TTC549 (cell line): ENCODE data around the gene SLC22A3.

Experiments
- FAIRE-seq: peaks from 2 replicates; lab custom pipeline; 2012; peaks lifted over from hg19 to GRCh38; lab: Jason Lieb, UNC

SLC22A3 gene

DNA sequence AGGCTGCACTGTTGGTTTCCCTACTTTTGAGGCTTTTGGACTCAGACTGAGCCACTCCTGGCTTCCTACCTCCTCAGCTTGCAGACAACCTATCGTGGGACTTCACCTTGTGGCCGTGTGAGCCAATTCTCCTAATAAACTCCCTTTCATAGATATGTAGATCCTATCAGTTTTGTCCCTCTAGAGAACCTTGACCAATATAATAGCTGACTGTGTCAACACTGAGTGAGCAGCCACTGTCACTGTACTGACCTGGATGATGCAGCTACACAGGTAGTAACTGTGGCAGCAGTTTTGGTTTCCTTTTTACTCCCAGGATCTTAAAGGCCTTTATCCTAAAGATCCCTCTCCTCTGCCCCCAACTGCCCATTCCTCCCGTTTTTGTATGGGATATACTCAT, 70.2 kb downstream of the SLC22A3 start:
- FAIRE-seq: no peak

DNA sequence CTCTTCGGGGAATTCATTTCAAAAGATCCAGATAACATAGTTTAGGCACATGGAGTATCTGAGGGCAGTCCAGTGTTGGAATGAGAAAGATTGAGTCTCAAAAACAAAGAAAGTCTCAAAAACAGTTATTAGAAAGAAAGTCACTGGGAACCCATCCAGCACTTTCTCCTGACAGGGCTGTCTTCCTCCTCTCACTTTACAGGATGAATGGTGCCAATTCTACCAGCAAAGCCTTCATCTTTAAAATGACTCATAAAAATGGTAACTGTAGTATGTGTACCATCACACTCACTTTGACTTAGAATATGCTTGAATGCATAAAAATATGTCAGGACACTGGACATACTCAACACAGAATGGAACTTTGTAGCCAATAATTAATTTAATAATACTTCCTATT, 71.3 kb downstream of the SLC22A3 start:
- no peak for FAIRE-seq

DNA sequence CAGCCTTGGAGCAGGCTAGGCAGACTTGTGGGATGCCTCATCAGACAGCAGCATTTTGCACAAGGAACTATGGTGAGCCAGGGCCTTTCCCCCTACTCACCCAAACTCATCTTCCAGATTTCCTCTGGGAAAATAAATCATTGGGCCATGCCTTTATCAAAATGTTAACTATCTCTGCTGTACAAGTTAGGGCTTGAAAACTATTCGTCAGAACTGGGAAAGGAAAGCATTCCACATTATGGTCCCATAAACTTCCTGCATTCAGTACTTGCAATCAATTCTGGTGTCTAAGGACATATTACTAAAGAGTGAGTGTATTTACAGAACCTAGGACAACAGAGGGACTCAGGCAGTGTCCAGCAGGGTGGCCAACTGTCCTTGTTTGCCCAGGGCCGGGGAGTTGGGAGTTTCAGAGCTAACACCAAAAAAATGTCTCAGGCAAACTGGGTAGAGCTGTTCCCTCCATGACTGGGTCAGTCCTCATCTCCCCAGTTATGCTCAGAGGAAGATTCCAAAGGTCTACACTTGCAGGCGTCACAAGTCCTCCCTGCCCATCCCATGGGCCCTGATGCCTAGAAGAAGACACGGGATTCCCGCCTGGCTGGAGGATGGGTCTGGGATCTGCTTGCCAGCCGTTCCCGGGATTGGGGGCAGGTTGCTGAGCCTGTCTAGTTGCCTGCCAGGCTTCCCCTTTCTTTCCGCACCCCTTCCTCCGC, 72.2 kb downstream of the SLC22A3 start:
- FAIRE-seq: no peak

DNA sequence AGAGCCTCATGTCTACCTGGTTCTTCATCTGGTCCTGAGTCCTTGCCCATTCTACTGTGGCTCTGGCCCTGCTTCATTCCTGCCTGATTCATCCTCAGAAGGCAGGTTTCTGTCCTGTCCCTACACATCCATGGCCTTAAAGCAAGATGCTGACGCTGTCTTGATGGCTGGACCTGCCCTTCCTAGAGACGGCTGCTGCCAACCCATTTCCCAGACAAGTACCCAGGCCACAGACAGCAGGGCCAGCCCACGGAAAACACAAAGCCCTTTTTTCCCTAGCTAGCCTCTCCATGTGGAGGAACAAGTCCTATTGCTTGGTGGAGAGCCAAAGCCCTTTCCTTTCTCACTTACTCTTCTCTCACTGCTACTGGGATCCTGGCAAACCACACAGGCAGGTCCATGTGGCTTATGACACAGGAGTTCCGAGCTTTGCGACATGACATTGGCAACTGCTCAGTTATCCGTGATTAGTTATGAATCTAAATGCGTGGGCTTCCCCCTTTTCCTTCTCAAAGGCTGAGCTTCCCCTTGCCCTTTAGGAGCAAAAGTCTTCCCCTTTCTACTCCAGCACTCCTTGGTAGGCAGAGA, 72.9 kb downstream of the SLC22A3 start:
- no peak for FAIRE-seq

DNA sequence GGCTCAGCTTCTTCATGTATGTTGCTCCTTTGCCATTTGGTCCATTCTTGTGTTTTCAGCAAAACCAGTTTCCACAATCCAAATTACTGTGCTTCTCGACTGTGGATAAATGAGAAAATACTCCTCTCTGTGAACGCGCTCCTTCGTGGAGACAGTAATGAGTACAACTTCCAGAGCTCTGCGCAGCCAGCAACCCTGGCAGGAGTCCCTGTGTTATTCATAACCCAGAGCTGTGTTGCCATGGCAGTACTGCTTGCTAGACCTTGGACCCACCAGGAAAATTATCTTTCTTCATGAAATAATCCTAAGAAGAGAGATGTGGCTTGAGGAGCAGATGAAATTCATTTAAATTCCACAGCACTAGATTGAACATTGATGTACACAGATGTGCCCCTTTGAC, 73.7 kb downstream of the SLC22A3 start:
- no peak for FAIRE-seq

DNA sequence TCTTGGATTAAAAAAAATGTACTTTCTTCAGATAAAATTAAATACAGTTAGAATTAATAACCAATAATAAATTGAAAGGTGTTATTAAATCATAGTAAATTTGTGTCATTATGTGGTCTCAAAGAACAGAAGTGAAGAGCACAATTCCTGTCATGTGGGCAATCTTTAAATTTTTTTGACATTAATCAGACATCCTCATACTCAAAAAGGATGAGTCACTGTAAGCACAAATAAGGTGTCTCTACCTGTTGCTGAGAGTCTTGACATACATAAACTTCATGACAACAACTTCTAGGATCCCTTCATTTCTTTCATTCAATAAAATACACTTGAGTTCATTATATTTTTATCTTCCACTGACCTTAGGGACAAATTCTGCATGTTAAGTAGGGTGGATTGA, 76.1 kb downstream of the SLC22A3 start:
- no peak for FAIRE-seq

DNA sequence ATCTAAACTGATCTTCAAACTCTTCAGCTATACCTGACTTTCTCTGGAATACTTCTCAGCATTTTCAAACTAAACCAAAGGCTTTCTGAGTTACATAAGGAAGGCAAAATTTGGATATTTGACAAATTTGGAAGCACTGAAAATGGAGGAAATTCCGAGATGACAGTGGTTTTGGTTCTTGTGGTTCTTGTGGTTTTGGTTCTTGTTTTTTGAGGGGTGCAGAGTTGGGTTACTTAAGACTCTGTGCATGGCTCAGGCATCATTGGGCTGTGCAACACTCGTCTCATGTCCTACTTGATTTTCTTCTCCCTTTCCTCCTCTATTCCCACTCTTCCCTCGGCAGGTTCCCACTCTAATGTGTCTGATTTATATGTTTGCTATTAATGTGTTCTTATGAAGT, 78.0 kb downstream of the SLC22A3 start:
- FAIRE-seq: no peak

DNA sequence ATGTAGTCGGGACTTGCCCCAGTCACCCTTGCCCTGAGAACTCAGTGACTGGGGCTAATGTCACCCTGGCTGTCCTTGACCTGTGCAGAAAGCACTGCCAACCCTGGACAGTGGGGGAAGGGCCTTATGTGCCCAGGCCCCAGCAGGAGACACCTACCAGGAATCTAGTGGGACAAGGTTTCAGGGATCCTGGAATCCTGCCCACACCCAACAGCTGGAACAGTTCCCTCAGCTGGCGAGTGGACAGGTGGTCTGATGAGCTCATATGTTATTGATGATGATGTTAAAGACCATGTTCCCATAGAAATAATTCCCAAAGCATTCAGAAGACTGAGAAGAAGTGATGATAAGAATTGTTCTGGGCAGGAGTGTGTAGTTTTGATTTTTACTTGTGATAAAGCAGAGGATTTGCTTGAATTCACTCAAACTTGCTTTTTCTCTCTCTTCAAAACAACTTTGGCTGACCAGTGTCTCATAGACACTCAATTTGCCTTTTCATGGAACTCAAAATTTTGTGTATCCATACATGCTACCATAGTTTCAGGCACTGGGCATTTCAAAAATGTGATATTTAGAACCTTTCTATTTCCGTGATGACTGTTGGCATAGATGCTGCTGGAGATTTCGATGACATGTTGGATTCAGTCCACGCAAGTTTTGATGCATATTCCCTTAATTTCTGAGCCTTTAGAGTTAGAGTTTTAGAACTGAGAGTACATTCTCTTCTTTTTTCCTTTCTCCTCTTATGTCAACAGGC, 79.3 kb downstream of the SLC22A3 start:
- FAIRE-seq: no peak

DNA sequence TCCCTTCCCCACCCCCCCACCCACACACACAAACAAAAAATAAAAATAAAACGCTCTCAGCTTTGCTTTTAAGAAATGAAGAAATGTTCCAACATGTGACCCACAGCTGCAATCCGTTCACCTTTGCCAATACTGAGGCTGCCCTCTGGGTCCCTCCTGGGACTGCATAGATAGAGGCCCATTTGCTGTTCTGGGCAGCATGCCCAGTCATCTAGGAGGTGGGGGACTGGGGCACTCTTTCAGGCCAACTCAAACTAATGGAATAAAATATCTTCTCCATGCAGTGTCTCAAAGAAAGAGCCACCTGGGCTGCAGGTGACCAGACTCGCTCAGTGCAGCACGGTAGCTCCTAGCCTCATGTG, 79.9 kb downstream of the SLC22A3 start:
- FAIRE-seq: no peak

DNA sequence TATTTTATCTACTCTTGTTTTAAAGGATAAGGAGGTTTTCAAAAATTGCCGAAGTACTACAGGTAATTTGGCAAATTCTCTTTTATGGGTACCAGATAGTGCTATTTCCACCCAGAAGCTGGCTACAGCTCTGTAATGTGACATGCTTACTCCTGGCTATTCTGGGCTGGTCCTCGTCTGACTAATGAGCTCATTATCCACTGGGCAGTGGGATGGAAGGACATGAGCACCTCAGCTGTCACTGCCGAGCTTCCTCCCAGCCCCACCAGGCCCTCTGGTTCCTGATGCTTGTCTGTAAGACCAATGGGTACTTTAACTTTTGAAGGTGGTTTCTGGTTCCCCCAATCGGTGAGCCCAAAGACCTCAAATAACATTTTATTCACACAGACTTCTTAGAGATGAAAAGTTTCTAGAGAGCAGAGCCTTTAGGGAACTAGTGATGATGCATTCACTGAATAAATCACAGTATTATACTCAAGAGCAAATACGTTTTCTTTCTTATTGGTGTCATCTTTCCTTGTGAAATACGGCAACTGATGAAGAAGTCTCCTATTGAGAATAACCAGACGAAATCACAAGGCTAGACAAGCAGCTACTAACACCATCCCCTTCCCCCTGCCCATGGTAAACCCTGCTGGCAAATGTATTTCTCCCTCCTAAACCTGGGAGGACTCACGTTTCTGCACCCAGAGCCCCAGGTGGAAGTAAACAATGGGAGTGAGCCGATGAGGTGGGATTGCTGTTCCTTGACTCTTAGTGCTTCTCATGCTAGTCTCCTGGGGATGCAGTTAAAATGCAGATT, 80.8 kb downstream of the SLC22A3 start:
- no peak for FAIRE-seq

DNA sequence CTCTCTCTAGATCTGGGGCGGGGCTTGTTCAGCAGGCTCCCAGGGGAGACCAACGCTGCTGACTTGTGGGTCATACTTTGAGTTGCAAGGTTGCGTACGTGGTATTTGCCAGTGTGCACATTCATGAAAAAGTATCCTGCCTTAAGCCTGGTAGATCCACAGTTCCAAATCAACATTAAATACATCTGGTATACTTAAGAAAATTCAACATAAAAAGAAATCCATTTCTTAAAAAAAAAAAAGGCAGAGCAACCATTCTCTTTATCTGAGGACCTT, 81.4 kb downstream of the SLC22A3 start:
- FAIRE-seq: no peak

DNA sequence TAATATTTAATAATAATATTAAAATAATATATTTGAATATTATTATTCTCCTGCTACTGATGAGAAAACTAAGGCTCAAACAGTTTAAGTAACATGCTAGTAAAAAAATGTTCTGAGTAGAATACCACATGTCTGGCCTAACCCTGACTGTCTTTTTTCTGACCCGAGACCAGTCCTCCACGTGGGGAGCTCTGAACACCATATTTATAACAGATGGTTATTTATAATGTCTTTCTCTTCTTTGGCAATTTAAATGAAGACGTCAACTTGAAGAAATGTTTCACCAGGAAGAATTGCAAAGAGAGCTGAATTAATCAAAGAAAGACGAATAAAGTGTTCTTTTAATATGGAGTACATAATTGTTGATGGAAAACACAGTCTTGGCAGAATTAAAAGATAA, 82.0 kb downstream of the SLC22A3 start:
- FAIRE-seq: no peak

DNA sequence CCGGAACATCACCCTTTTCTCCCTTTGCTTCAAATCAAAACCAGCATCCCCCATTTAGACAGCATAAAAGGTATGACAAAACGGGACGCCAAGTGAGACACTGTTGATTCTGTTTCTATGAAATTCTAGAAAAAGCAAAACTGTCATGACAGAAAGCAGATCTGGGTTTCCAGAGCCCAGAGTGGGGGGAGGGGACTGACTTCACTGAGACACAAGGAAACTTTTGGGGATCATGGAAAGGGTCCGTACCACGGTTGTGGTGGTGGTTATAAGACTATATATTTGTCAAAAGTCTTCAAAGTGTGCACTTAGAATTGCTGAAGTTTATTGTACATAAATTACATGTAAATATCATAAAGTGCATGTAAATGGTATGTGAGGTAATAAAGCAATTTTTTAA, 82.6 kb downstream of the SLC22A3 start:
- FAIRE-seq: no peak

DNA sequence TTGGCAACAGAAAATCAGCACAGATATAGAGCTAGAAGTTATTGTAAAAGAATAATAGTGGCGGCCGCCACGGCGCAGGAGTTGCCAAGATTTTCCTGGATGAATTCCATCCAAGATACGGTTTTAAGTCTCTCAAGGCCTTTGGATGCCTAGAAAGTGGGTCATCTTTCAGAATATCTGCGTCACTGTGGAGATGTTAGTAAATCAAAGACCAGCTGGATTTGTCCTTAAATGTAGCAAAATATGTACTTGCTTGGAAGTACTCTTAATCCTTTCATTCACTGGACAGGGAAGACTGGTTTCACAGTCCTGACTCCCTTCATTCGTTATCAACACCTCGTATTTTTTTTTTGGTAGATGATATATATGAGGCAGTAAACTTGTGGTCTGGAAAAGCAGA, 83.0 kb downstream of the SLC22A3 start:
- FAIRE-seq: no peak

DNA sequence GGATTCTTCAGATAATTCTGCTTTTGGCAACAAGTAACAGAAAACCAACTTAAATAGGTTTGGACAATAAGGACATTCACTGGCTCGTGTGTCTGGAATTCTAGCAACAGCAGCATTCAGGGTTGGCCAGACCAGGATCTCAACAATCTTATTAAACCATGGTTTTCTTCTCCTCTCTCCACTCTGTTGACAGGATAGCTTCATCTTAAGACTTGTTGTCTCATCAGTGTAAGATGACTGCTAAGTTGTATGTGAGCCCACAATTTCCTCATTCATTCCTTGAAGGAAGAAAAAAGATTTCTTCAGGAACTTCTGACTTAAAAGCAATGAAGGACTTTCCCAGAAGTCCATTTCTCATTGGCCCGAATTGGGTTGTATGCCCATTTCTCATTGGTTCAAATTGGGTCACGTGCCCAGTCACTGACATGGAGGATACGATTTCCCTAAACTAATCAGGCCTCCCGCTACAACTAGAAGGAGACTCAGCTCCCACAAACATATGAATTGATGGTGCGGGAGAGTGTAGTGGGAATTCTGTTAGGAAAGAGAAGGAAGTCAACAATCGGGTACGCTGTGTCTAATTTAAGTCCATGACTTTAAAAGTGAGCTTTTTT, 83.7 kb downstream of the SLC22A3 start:
- FAIRE-seq: no peak

DNA sequence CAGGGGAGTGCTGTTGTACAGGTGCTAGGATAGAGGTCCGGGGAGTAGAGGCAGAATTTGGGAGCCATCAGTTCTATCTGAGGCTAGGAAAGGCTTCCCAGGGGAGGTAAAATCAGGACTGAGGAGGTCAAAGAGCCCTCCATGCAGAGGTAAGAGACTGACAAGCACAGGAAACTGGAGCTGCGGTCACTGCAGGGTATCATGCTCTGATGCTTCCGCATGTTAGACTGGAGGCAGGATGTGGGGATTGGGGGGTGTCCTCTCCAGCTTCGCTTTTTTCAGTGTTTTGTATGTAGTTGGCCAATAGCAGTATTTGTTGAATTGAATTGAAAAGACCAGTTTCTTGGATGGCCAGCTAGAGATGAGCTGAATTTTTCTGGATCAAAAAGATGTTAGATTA, 87.8 kb downstream of the SLC22A3 start:
- FAIRE-seq: no peak

DNA sequence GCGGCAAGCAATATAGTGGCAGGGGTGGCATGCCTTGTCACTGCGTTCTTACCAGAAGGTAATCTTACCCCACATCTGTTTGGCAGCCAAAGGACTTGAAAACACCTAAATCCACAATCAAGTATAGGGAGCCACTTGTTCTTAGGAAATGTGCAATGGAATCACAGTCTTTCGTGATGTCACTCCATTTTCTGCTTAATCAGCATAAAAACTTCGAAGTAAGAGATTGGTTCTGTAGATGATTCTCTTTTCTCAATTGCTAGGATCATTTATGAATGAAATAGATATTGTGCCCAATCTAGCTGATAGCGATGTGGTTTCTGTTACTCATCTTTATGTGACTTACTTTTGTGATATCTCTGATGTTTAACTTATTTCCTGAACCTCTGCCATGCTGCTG, 89.0 kb downstream of the SLC22A3 start:
- no peak for FAIRE-seq

DNA sequence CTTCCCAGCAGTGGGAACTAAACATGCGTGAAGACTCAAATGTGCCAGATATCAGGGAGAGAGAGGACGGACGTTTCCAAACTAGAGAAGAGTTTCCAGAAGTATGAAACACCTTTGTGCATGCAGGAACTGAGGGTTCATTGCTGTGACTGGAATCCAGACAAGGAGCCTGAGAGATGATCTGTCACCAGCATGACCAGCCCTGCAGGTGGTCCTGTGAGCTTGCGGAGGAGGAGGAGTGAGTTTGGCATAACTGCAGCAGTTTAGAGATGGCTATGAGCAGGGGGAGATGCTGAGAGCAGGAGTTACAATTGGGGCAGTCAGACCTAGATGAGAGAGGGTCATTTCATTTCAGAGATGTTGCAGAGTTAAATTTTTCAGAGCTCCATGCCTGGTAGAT, 89.6 kb downstream of the SLC22A3 start:
- FAIRE-seq: no peak

DNA sequence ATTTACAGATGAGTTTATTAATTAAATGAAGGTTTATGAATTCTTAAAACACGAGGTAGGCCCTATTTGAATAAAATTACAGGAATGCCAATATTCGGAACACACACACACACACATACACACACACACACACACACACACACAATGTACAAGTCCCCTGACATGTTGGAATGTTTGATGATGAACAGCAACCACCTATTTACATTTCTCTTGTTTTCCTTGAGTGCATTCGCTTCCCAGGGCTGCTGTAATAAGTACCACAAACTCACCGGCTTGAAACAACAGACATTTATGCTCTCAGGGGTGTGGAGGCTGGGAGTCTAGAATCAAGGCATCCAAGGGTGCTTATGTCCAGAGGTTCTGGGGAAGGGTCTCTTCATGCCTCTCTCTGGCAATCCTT, 90.3 kb downstream of the SLC22A3 start:
- FAIRE-seq: no peak

DNA sequence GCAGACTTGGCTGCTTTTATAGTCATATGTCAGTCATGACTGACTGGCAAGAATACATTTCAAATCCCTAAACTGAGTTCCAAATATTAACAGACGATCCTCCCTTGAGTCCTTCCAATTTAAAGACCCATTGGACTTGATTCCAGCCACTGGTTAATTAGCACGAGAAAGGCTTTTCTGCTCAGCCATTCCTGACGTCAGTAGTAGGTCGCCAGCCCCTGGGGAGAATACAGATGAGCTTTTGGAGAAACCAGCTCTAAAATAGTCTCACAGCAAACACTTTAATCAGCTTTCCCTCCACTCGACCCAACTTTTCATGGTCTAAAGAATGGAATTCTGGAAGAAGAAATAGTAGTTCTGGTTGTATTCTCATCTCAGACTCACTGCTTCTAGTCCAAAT, 91.6 kb downstream of the SLC22A3 start:
- FAIRE-seq: no peak

DNA sequence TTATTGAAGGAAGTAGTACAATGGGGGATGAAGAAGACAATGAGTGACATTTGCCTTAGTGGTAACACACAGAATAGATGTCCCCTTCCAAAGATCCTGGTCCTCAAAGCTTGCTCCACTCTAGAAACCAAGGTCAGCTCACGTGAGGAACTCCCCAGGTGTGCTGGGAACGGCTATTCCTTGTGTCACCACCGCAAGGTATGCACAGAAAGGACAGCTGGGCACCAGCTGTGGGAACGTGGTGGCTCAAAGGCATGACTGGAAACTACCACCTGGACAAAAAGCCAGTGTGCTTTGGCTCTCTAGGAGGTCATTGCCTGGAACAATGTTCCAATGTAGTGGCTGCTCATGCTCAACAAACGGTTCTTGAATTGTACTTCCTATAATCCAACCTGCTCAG, 94.0 kb downstream of the SLC22A3 start:
- no peak for FAIRE-seq

DNA sequence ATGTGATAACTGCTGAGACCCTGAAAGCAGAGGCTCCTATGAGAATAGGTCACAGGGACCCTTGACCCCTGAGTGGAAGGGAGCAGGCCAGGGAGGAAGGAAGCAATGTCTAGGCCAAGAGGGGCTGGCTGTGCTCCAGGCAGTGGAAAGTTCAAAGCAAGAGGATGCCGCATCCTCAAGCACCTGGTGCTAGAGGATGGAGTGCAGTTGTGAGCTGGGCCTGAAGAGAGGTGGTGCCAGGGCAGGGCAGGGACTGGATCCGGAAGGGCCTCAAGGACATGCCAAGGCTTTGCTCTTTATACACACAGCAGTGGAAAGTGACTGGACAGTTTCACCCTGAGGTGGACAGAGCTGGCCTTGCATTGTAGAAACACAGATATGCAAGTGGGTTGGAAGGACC, 97.0 kb downstream of the SLC22A3 start:
- FAIRE-seq: no peak

DNA sequence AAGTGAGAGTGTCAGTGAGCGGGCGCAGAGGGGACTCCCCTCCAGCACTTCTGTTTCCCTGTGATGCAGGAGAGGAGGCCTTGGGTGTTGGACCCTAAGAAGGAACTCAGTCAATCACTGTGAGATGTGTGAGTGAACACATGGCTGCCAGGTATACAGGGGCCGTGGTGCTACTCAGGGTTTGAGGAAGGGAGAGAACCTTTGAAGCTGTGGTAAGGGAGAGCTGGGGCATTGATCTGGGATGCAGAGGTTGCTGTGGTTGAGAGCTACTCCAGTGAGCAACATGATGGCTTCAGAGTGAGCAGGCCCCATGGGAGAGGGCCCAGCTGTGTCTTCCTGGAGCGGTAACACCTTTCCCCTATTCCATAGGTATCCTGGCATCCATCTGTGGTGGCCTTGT, 99.2 kb downstream of the SLC22A3 start:
- no peak for FAIRE-seq
